Keratinocyte (primary cell): Measurements from ENCODE around the gene AMBRA1. TPM values are rescaled to one million over a fixed set of nuclear protein-coding genes. Genes with fewer than 3 reads are reported as not detected.

Experiments
- DNase-seq: peaks from one replicate; pipeline ENCODE4 v3.0.0-alpha.2; 2011; ENCODE audit warnings: low read depth, missing footprints, low spot score
- FAIRE-seq: peaks from 2 replicates; lab custom pipeline; 2011; peaks lifted over from hg19 to GRCh38; lab: Jason Lieb, UNC
- H2AFZ ChIP-seq: 2 replicates; pipeline ENCODE4 v1.6.0; 2012; ENCODE audit warnings: low read length, control low read depth, inconsistent platforms; ENCODE audit not compliant: control insufficient read depth
- H3K27ac ChIP-seq: 2 replicates; pipeline ENCODE4 v1.5.1; 2011; ENCODE audit warnings: low read length; ENCODE audit not compliant: control insufficient read depth, insufficient read depth
- H3K27me3 ChIP-seq: 3 replicates; pipeline ENCODE4 v1.6.0; 2011; ENCODE audit warnings: low read length; ENCODE audit not compliant: control insufficient read depth, insufficient read depth; ENCODE audit errors: extremely low read depth
- H3K36me3 ChIP-seq, 2 experiments: 2 replicates in 1 of 2; 3 replicates in 1 of 2; pipeline ENCODE4 v1.5.1; 2011; ENCODE audit warnings: low read length in 2 of 2, mild to moderate bottlenecking in 1 of 2; ENCODE audit not compliant: control insufficient read depth in 2 of 2, insufficient read depth in 2 of 2; ENCODE audit errors: extremely low read depth in 1 of 2
- H3K4me1 ChIP-seq: 3 replicates; pipeline ENCODE4 v1.5.1; 2011; ENCODE audit warnings: low read length; ENCODE audit not compliant: control insufficient read depth, insufficient read depth; ENCODE audit errors: extremely low read depth
- H3K4me2 ChIP-seq: 3 replicates; pipeline ENCODE4 v1.6.0; 2011; ENCODE audit warnings: low read depth, low read length; ENCODE audit not compliant: control insufficient read depth, insufficient read depth; ENCODE audit errors: extremely low read depth
- H3K4me3 ChIP-seq, 3 experiments: fragments of 200-600 bp in 1 of 3; sonication (generic) in 1 of 3; 2 replicates in 2 of 3; 3 replicates in 1 of 3; pipeline ENCODE4 v1.5.1; 2011 to 2016; ENCODE audit warnings: low read length in 3 of 3, mild to moderate bottlenecking in 3 of 3, control low read depth in 2 of 3, inconsistent platforms in 1 of 3, low read depth in 1 of 3, mixed read lengths in 1 of 3, mixed run types in 1 of 3, moderate library complexity in 1 of 3; ENCODE audit not compliant: control insufficient read depth in 2 of 3, insufficient read depth in 2 of 3; ENCODE audit errors: extremely low read depth in 1 of 3
- H3K79me2 ChIP-seq: 2 replicates; pipeline ENCODE4 v1.6.0; 2012; ENCODE audit warnings: low read length; ENCODE audit not compliant: control insufficient read depth, insufficient read depth
- H3K9ac ChIP-seq: 3 replicates; pipeline ENCODE4 v1.6.0; 2011; ENCODE audit warnings: low read length; ENCODE audit not compliant: control insufficient read depth, insufficient read depth; ENCODE audit errors: extremely low read depth
- H3K9me1 ChIP-seq: 3 replicates; pipeline ENCODE4 v1.6.0; 2011; ENCODE audit warnings: low read length; ENCODE audit not compliant: control insufficient read depth, insufficient read depth; ENCODE audit errors: extremely low read depth
- H3K9me3 ChIP-seq: 2 replicates; pipeline ENCODE4 v1.5.1; 2012; ENCODE audit warnings: low read depth, low read length; ENCODE audit not compliant: control insufficient read depth
- H4K20me1 ChIP-seq: 3 replicates; pipeline ENCODE4 v1.6.0; 2011; ENCODE audit warnings: low read length; ENCODE audit not compliant: control insufficient read depth, insufficient read depth; ENCODE audit errors: extremely low read depth
- CTCF ChIP-seq, 3 experiments: IDR thresholded peaks in 1 of 3; conservative IDR thresholded peaks in 1 of 3; optimal IDR thresholded peaks in 1 of 3; 2 replicates in 2 of 3; 3 replicates in 1 of 3; pipeline versions ENCODE3 to v1.5.1; 2011; ENCODE audit warnings: low read length in 3 of 3, mild to moderate bottlenecking in 3 of 3, moderate library complexity in 2 of 3, control low read depth in 1 of 3, inconsistent platforms in 1 of 3; ENCODE audit not compliant: insufficient read depth in 2 of 3; ENCODE audit errors: extremely low read depth in 1 of 3
- EZH2 ChIP-seq: IDR thresholded peaks from one replicate; pipeline ENCODE4 v1.6.1; 2012; ENCODE audit warnings: inconsistent platforms, mild to moderate bottlenecking, low read length, moderate library complexity
- dilution Hi-C: fragments of 300-500 bp; cut with MboI; formaldehyde crosslinking; loops from one replicate; pipeline ENCODE4 v1.7.0; 2020; ENCODE audit warnings: low sequenced_read_pairs; ENCODE audit not compliant: extremely low pct_ligation_motif_present
- polyA plus RNA-seq, 5 experiments: library from polyadenylated mRNA; depleted of rRNA in 3 of 5; stranded (reverse) in 3 of 5; stranded (forward) in 1 of 5; unstranded in 1 of 5; fragments of >200 nt; gene quantifications; 1 replicate in 1 of 5; 2 replicates in 3 of 5; 3 replicates in 1 of 5; pipeline versions ENCODE4 v1.2.1 to v1.2.3, GENCODE V29; 2011 to 2012; ENCODE audit warnings: missing spikeins in 2 of 5, low read depth in 1 of 5, low replicate concordance in 1 of 5

The AMBRA1 gene
- polyA plus RNA-seq, 1 donor (not counting 4 experiments of a cell fraction or from before 2014, with no cell fraction given), result 10.5 TPM

DNA sequence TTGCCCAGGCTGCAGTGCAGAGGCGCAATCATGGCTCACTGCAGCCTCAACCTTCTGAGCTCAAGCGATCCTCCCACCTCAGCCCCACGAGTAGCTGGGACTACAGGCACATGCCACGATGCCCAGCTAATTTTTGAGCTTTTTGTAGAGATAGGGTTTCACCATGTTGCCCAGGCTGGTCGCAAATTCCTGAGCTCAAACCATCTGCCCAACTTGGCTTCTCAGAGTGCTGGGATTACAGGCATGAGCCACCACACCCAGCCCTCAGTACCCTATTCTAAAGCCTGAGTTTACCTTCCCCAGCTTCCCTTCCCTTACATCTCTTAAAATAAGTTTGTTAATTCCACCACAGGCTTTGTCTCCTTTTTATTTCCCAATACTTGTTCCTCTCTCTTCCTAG lies 59.1 kb downstream of the AMBRA1 start:
- no peaks in the 10 kb centered on the region for H3K9me3 ChIP-seq
- H4K20me1 ChIP-seq, result peaks cover 11% of the 10 kb centered on the region
- H3K4me3 ChIP-seq, result no peak overlapping the region
- no peaks in the 10 kb centered on the region for H3K9me1 ChIP-seq
- H3K79me2 ChIP-seq, result peaks cover 58% of the 10 kb centered on the region
- DNase-seq, result no peak
- no peak overlapping the region for H2AFZ ChIP-seq
- no peak for FAIRE-seq
- H3K36me3 ChIP-seq, result no peaks in the 10 kb centered on the region
- no peak overlapping the region for H3K27ac ChIP-seq
- H3K4me2 ChIP-seq, result no peak overlapping the region
- dilution Hi-C loops, result no loop called here
- H3K27me3 ChIP-seq, result no peaks in the 10 kb centered on the region
- H3K9ac ChIP-seq, result no peak overlapping the region
- TF ChIP-seq EZH2 (no peak), CTCF (optimal IDR thresholded peaks at IDR 0.05 in 1 of 3, IDR thresholded peaks at IDR 0.05 in 1 of 3, conservative IDR thresholded peaks at IDR 0.05 in 1 of 3; ENCODE audit: extremely low read depth in 1 of 3, insufficient read depth in 2 of 3, low read length in 3 of 3) (no peak)
- no peaks in the 10 kb centered on the region for H3K4me1 ChIP-seq

- dilution Hi-C loops, result no loop called here
- no peak for TF ChIP-seq EZH2
- no peak for TF ChIP-seq CTCF (optimal IDR thresholded peaks at IDR 0.05 in 1 of 3, IDR thresholded peaks at IDR 0.05 in 1 of 3, conservative IDR thresholded peaks at IDR 0.05 in 1 of 3; ENCODE audit: extremely low read depth in 1 of 3, insufficient read depth in 2 of 3, low read length in 3 of 3)
- FAIRE-seq, result no peak
Measured at GRCh38 chr11:46533396-46534100, 60.3 kb downstream of the AMBRA1 start.

More at GRCh38 chr11:46533396-46534100, 60.3 kb downstream of the AMBRA1 start:
- no peaks in the 10 kb centered on the region for H3K36me3 ChIP-seq
- H3K79me2 ChIP-seq, result peaks cover 68% of the 10 kb centered on the region
- no peak overlapping the region for H3K4me2 ChIP-seq
- H3K9me1 ChIP-seq, result no peaks in the 10 kb centered on the region
- no peak overlapping the region for H3K27ac ChIP-seq
- peaks cover 22% of the 10 kb centered on the region for H4K20me1 ChIP-seq
- no peak for DNase-seq
- no peak overlapping the region for H3K9ac ChIP-seq
- no peak overlapping the region for H3K4me3 ChIP-seq
- H2AFZ ChIP-seq, result no peak overlapping the region
- peaks cover 2% of the 10 kb centered on the region for H3K4me1 ChIP-seq
- H3K27me3 ChIP-seq, result no peaks in the 10 kb centered on the region
- H3K9me3 ChIP-seq, result no peaks in the 10 kb centered on the region
